GM12878 (cell line): Measurements from ENCODE around the gene FUT7. TPM values are rescaled to one million over a fixed set of nuclear protein-coding genes. Genes with fewer than 3 reads are reported as not detected.

Experiments used
- ATAC-seq: fragments of 200-7000 bp; cut with Tn5 transposase; 3 replicates; pipeline ENCODE4 v1.9.1; 2020; ENCODE audit warnings: mild to moderate bottlenecking, moderate library complexity
- BruUV-seq: library from RNA; stranded (reverse); fragments of 400-500 nt; replicated peaks from 2 replicates; lab custom pipeline; 2021; lab: Mats Ljungman, UMichigan
- CTCF ChIA-PET: fragments of 300-600 bp; sonication (Branson Sonifier 250); formaldehyde crosslinking; extraction: SDS; loops from one replicate; lab custom pipeline; 2021; ENCODE audit warnings: inconsistent platforms; lab: Yijun Ruan, JAX
- POLR2A ChIA-PET: fragments of 350-600 bp; formaldehyde crosslinking; extraction: SDS; loops from one replicate; lab custom pipeline; 2021; ENCODE audit warnings: inconsistent platforms; lab: Charles Lee
- RAD21 ChIA-PET: fragments of 300-600 bp; sonication (Branson Sonifier 250); formaldehyde crosslinking; loops from one replicate; lab custom pipeline; 2023; ENCODE audit warnings: antibody characterized with exemption; ENCODE audit not compliant: unreplicated experiment; lab: Charles Lee
- SMC1A ChIA-PET: fragments of 300-600 bp; sonication (Branson Sonifier 250); formaldehyde crosslinking; loops from one replicate; lab custom pipeline; 2023; ENCODE audit not compliant: unreplicated experiment, uncharacterized antibody; lab: Charles Lee
- DNase-seq: peaks from one replicate; pipeline ENCODE4 v3.0.0-alpha.2; 2011; ENCODE audit warnings: low read depth, low spot score
- FAIRE-seq: peaks from 3 replicates; lab custom pipeline; 2011; peaks lifted over from hg19 to GRCh38; lab: Jason Lieb, UNC
- H2AFZ ChIP-seq: 2 replicates; pipeline ENCODE4 v1.6.0; 2011; ENCODE audit warnings: low read depth, low read length, control low read depth; ENCODE audit not compliant: control insufficient read depth
- H3K27ac ChIP-seq: 2 replicates; pipeline ENCODE4 v1.5.1; 2011; ENCODE audit warnings: control low read depth; ENCODE audit not compliant: control insufficient read depth, insufficient read depth
- H3K27me3 ChIP-seq, 2 experiments: replicated peaks in 1 of 2; 2 replicates each; pipeline versions ENCODE4 v1.6.0 to v1.6.1; 2011; ENCODE audit warnings: low read length in 1 of 2; ENCODE audit not compliant: control insufficient read depth in 2 of 2, insufficient read depth in 2 of 2
- H3K36me3 ChIP-seq, 2 experiments: 2 replicates each; pipeline ENCODE4 v1.5.1; 2011; ENCODE audit warnings: low read length in 1 of 2; ENCODE audit not compliant: control insufficient read depth in 2 of 2, insufficient read depth in 2 of 2
- H3K4me1 ChIP-seq: 2 replicates; pipeline ENCODE4 v1.6.1; 2011; ENCODE audit warnings: mild to moderate bottlenecking, low read length, moderate library complexity, mixed read lengths; ENCODE audit not compliant: control insufficient read depth, insufficient read depth
- H3K4me2 ChIP-seq: 2 replicates; pipeline ENCODE4 v1.6.0; 2011; ENCODE audit warnings: control low read depth; ENCODE audit not compliant: control insufficient read depth, insufficient read depth
- H3K4me3 ChIP-seq: fragments of 200-600 bp; sonication (generic); 2 replicates; pipeline ENCODE4 v1.5.1; 2016
- H3K79me2 ChIP-seq: 2 replicates; pipeline ENCODE4 v1.6.0; 2011; ENCODE audit warnings: low read length; ENCODE audit not compliant: control insufficient read depth, insufficient read depth
- H3K9ac ChIP-seq: 2 replicates; pipeline ENCODE4 v1.8.0; 2011; ENCODE audit warnings: low read length, control low read depth, mixed read lengths; ENCODE audit not compliant: control insufficient read depth, insufficient read depth
- H3K9me3 ChIP-seq: replicated peaks from 3 replicates; pipeline ENCODE4 v1.5.1; 2011; ENCODE audit warnings: mild to moderate bottlenecking, low read length; ENCODE audit not compliant: control insufficient read depth, insufficient read depth
- H4K20me1 ChIP-seq: 2 replicates; pipeline ENCODE4 v1.6.0; 2011; ENCODE audit not compliant: control insufficient read depth, insufficient read depth
- ESRRA ChIP-seq: IDR thresholded peaks from 2 replicates; pipeline ENCODE4 v1.6.1; 2012; ENCODE audit warnings: mild to moderate bottlenecking, low read length, improper control_type of control experiment
- IRF4 ChIP-seq: IDR thresholded peaks from 2 replicates; pipeline ENCODE4 v1.6.1; 2011; ENCODE audit warnings: low read depth, low read length
- MTA3 ChIP-seq: IDR thresholded peaks from 2 replicates; pipeline ENCODE4 v1.6.1; 2012; ENCODE audit warnings: low read length, inconsistent platforms, borderline replicate concordance
- POLR2AphosphoS5 ChIP-seq: IDR thresholded peaks from 2 replicates; pipeline ENCODE4 v1.6.1; 2011; ENCODE audit warnings: mild to moderate bottlenecking, low read length, inconsistent platforms
- RAD51 ChIP-seq: fragments of 450-650 bp; IDR thresholded peaks from 2 replicates; pipeline ENCODE4 v1.6.1; 2016; ENCODE audit warnings: moderate library complexity, mild to moderate bottlenecking, inconsistent platforms
- RELA ChIP-seq: fragments of 450-650 bp; IDR thresholded peaks from 2 replicates; pipeline ENCODE4 v1.8.0; 2014; ENCODE audit warnings: borderline replicate concordance; ENCODE audit not compliant: partially characterized antibody
- SMAD5 ChIP-seq: IDR thresholded peaks from 2 replicates; pipeline ENCODE4 v1.6.1; 2016; ENCODE audit warnings: antibody characterized with exemption, low read depth
- WGBS: methylation state at CpG from one replicate; pipeline ENCODE4 v1.1.6; 2016; ENCODE audit warnings: low lambda C conversion rate; ENCODE audit not compliant: insufficient replicate concordance, insufficient coverage; ENCODE audit errors: missing lambda C conversion rate; 5-methylcytosine and 5-hydroxymethylcytosine counted together
- in situ Hi-C: fragments of 300-500 bp; cut with MboI; formaldehyde crosslinking; loops from 9 replicates; pipeline ENCODE4 v1.14.3; 2018; ENCODE audit warnings: mixed read lengths
- intact Hi-C: fragments of 100-400 bp; cut with micrococcal nuclease; formaldehyde crosslinking; loops from one replicate; pipeline ENCODE4 v1.14.2; 2022; ENCODE audit not compliant: unreplicated experiment
- polyA plus RNA-seq, 11 experiments: library from polyadenylated mRNA; depleted of rRNA in 4 of 11; unstranded in 6 of 11; stranded (reverse) in 5 of 11; fragments of >200 nt; fragmentation: Nextera tagmentation in 4 of 11; fragmentation: Illumina TruSeq in 1 of 11; extraction: Ambion mirVana in 4 of 11; extraction: Trizol in 1 of 11; gene quantifications; 1 replicate in 1 of 11; 2 replicates in 10 of 11; pipeline versions ENCODE4 v1.2.1 to v1.2.3, GENCODE V29; 2011 to 2016; ENCODE audit warnings: inconsistent platforms in 2 of 11, missing spikeins in 2 of 11, low read depth in 1 of 11
- total RNA-seq, 4 experiments: library from RNA; depleted of rRNA in 3 of 4; stranded (reverse); fragments of >200 nt in 3 of 4; fragmentation: Illumina TruSeq in 1 of 4; extraction: Trizol in 1 of 4; gene quantifications; 2 replicates each; pipeline versions ENCODE4 v1.2.1 to v1.2.3, GENCODE V29; 2013 to 2021
- TF ChIP-seq, protein P1 (sequence below): fragments of 450-650 bp; IDR thresholded peaks from 2 replicates; pipeline ENCODE4 v1.6.1; 2018; ENCODE audit warnings: mild to moderate bottlenecking, low read depth, moderate library complexity; ENCODE audit not compliant: partially characterized antibody
- TF ChIP-seq, protein P2 (sequence below): IDR thresholded peaks from 2 replicates; pipeline ENCODE4 v1.6.1; 2011; ENCODE audit warnings: borderline replicate concordance, low read depth, mild to moderate bottlenecking, moderate library complexity, low read length; ENCODE audit not compliant: insufficient read depth, poor library complexity, severe bottlenecking

The FUT7 gene
- total and polyA plus RNA-seq, 10 of the 15 experiments (the other 5 are each of a cell fraction or from before 2014, with no cell fraction given), result 0.04 to 0.62 (median 0.20) TPM; not detected in 2

DNA sequence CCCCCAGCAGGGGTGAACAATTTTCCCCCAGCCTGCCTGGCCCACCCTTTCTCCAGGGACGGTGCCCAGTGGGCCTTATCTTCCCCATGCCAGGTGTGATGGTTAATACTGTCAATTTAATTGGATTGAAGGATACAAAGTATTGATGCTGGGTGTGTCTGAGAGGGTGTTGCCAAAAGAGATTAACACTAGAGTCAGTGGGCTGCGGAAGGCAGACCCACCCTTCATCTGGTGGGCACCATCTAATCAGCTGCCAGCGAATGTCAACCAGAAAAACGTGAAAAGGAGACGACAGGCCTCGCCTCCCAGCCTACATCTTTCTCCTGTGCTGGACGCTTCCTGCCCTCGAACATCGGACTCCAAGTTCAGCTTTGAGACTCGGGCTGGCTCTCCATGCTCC, 5.6 kb upstream of the FUT7 start (continued):
- TF ChIP-seq SMAD5, result no peak
- TF ChIP-seq, protein P1, sequence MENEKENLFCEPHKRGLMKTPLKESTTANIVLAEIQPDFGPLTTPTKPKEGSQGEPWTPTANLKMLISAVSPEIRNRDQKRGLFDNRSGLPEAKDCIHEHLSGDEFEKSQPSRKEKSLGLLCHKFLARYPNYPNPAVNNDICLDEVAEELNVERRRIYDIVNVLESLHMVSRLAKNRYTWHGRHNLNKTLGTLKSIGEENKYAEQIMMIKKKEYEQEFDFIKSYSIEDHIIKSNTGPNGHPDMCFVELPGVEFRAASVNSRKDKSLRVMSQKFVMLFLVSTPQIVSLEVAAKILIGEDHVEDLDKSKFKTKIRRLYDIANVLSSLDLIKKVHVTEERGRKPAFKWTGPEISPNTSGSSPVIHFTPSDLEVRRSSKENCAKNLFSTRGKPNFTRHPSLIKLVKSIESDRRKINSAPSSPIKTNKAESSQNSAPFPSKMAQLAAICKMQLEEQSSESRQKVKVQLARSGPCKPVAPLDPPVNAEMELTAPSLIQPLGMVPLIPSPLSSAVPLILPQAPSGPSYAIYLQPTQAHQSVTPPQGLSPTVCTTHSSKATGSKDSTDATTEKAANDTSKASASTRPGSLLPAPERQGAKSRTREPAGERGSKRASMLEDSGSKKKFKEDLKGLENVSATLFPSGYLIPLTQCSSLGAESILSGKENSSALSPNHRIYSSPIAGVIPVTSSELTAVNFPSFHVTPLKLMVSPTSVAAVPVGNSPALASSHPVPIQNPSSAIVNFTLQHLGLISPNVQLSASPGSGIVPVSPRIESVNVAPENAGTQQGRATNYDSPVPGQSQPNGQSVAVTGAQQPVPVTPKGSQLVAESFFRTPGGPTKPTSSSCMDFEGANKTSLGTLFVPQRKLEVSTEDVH, result no peak
- TF ChIP-seq ESRRA, result no peak
- TF ChIP-seq IRF4, result no peak
- TF ChIP-seq MTA3, result no peak
- TF ChIP-seq RELA, result no peak

DNA sequence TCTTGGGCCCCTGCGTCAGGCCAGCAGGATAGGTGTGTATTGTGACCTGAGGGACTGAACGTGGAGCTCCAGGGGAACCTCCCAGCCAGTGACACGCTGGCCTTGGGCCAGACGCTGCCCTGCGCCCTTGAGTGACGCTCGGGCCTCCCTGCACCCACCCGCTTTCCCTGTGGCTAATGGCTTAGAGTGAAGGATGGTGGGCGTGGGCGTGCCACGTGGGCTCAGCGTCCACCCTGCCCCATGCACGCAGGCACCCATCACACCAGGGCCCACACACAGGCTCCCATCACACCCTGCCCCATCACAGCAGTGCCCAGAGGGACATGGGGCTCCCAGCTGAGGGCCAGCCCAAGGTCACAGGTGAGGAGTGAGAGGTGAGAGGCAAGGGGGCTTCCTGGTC, 5.1 kb upstream of the FUT7 start:
- Histone ChIP-seq H2AFZ (no peak overlapping the region), H3K79me2 (no peaks in the 10 kb centered on the region), H3K9me3 (no peaks in the 10 kb centered on the region), H3K9ac (no peak overlapping the region), H4K20me1 (no peaks in the 10 kb centered on the region), H3K27ac (no peak overlapping the region), H3K27me3 (no peaks in the 10 kb centered on the region), H3K4me1 (peaks cover 21% of the 10 kb centered on the region), H3K4me3 (no peak overlapping the region), H3K4me2 (no peak overlapping the region), H3K36me3 (no peaks in the 10 kb centered on the region)
- intact Hi-C loops (loop anchor here (5.0 kb wide), 1 partner anchor 190 kb away; the partner anchor contains the start of gene PHPT1), in situ Hi-C loops (loop anchor here (5.0 kb wide), 2 partner anchors 90 to 240 kb away; partner anchors contain the start of genes C8G and CCDC183)
- TF ChIP-seq POLR2AphosphoS5 (no peak), RAD51 (no peak)
- TF ChIP-seq, protein P2, sequence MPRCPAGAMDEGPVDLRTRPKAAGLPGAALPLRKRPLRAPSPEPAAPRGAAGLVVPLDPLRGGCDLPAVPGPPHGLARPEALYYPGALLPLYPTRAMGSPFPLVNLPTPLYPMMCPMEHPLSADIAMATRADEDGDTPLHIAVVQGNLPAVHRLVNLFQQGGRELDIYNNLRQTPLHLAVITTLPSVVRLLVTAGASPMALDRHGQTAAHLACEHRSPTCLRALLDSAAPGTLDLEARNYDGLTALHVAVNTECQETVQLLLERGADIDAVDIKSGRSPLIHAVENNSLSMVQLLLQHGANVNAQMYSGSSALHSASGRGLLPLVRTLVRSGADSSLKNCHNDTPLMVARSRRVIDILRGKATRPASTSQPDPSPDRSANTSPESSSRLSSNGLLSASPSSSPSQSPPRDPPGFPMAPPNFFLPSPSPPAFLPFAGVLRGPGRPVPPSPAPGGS, result no peak
- POLR2A ChIA-PET, result interaction anchor here (0.6 kb wide), 1 partner anchor 22 kb away, joined by 3 read pairs; no protein-coding TSS in a partner anchor
- WGBS, result 48% methylated on average over 12 of the region's 13 CpGs
- no TSS peak for BruUV-seq
- FAIRE-seq (no peak), DNase-seq (no peak), ATAC-seq (no peak)
- SMC1A ChIA-PET, result interaction anchor here (1.5 kb wide), 1 partner anchor 249 kb away, joined by 3 read pairs; no protein-coding TSS in a partner anchor
- RAD21 ChIA-PET, result interaction anchor here (3.8 kb wide), 1 partner anchor 89 kb away, joined by 109 read pairs; no protein-coding TSS in a partner anchor
- CTCF ChIA-PET, result interaction anchor here (1.0 to 4.4 kb wide), 6 partner anchors 10 to 250 kb away, joined by 3 to 163 read pairs (median 19); partner anchors contain the start of gene NPDC1
